ENCODE measurements around the gene CARD14.

CARD14 gene

GRCh38 chr17:80220054-80220735 is 50.4 kb downstream of the CARD14 start, which contains the start of the genes SGSH and SLC26A11:
TSS of gene SGSH (minus strand) at chr17:80220333. CDS start at chr17:80220313, 20 bp downstream.
TSS of gene SLC26A11 (plus strand) at chr17:80220427. CDS start at chr17:80221561, 1,134 bp downstream.
- CTCF ChIA-PET, result no interaction called here

GRCh38 chr17:80220736-80221215 is 50.9 kb downstream of the CARD14 start:
- H3K4me3 ChIP-seq (ENCODE audit: low read depth, low read length), result peak overlapping the region; percentile 78
- TF ChIP-seq CTCF (IDR thresholded peaks at IDR 0.05; ENCODE audit: insufficient read depth, low read length, missing control alignments), result no peak
- DNase-seq (ENCODE audit: low read depth, low spot score), result no peak
- ChIA-PET POLR2A (no interaction called here), CTCF (no interaction called here)

More at GRCh38 chr17:80220054-80220735, 50.4 kb downstream of the CARD14 start, which contains the start of the genes SGSH and SLC26A11:
- DNase-seq (ENCODE audit: low read depth, low spot score), result no peak
- H3K4me3 ChIP-seq (ENCODE audit: low read depth, low read length), result peak within 1 kb of the TSS; percentile 78
- no peak for TF ChIP-seq CTCF (IDR thresholded peaks at IDR 0.05; ENCODE audit: insufficient read depth, low read length, missing control alignments)
- POLR2A ChIA-PET, result interaction anchor here (2.3 kb wide), 1 partner anchor 75 kb away, joined by 8 read pairs; no protein-coding TSS in a partner anchor

DNA sequence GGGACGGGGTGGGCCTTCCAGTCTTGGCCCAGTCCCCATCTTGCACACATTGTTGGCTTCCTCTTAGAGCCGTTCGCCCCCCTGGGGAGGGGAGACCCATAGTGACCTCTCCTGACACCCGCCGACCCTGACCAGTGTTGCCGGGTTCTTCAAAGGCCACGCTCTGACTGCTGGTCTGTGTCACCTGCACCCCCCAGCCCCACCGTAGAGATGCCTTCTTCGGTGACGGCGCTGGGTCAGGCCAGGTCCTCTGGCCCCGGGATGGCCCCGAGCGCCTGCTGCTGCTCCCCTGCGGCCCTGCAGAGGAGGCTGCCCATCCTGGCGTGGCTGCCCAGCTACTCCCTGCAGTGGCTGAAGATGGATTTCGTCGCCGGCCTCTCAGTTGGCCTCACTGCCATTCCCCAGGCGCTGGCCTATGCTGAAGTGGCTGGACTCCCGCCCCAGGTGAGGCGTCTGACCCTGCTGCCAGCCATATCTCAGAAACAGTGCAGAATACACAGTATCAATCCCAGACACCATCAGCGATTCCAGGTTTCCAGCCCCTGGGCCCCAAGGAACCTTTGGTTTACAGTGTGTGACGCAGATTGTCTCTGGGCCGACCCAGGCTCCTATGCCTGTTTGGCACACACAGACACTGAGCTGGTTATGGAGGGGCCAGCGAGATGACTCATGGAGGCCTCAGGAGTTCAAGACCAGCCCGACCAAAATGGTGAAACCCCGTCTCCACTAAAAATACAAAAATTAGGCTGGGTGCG is 51.7 kb downstream of the CARD14 start:
- H3K4me3 ChIP-seq (ENCODE audit: low read depth, low read length), result peak overlapping the region; percentile 78
- TF ChIP-seq CTCF (IDR thresholded peaks at IDR 0.05; ENCODE audit: insufficient read depth, low read length, missing control alignments), result no peak
- CTCF ChIA-PET, result interaction anchor here (0.9 kb wide), 1 partner anchor 25 kb away, joined by 3 read pairs; no protein-coding TSS in a partner anchor
- no peak for DNase-seq (ENCODE audit: low read depth, low spot score)
- POLR2A ChIA-PET, result no interaction called here

DNA sequence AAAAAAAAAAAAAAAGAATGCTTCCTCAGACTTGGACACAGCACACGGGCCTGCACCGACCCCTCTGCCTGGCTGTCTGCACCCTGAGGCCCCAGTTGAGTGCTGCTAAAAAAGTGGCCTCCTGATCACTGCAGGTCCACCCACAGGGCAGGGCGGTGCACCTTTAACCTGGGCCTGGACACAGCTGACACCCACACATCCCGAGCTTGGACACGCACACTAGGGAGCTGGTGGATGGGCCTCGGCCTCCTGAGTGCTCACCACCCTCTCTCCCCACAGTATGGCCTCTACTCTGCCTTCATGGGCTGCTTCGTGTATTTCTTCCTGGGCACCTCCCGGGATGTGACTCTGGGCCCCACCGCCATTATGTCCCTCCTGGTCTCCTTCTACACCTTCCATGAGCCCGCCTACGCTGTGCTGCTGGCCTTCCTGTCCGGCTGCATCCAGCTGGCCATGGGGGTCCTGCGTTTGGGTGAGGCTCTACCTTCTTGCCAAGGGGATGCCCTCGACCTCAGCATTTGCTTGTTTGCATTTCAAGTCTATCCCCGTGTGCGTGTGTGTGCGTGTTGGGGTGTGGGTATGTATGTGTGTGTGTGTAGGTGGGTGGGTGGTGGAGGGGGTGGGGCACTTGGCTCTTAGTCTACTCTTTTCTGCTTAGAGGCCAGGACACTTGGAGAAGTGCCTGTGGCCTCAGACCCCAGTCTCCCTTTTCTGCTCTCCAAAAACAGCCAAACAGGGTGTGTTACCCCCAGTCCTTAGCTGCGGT is 52.7 kb downstream of the CARD14 start:
- H3K4me3 ChIP-seq (ENCODE audit: low read depth, low read length), result no peak overlapping the region
- ChIA-PET POLR2A (interaction anchor here (0.6 kb wide), 1 partner anchor 228 kb away, joined by 4 read pairs; no protein-coding TSS in a partner anchor), CTCF (interaction anchor here (0.9 kb wide), 1 partner anchor 26 kb away, joined by 3 read pairs; no protein-coding TSS in a partner anchor)
- TF ChIP-seq CTCF (IDR thresholded peaks at IDR 0.05; ENCODE audit: insufficient read depth, low read length, missing control alignments), result no peak
- DNase-seq (ENCODE audit: low read depth, low spot score), result no peak

DNA sequence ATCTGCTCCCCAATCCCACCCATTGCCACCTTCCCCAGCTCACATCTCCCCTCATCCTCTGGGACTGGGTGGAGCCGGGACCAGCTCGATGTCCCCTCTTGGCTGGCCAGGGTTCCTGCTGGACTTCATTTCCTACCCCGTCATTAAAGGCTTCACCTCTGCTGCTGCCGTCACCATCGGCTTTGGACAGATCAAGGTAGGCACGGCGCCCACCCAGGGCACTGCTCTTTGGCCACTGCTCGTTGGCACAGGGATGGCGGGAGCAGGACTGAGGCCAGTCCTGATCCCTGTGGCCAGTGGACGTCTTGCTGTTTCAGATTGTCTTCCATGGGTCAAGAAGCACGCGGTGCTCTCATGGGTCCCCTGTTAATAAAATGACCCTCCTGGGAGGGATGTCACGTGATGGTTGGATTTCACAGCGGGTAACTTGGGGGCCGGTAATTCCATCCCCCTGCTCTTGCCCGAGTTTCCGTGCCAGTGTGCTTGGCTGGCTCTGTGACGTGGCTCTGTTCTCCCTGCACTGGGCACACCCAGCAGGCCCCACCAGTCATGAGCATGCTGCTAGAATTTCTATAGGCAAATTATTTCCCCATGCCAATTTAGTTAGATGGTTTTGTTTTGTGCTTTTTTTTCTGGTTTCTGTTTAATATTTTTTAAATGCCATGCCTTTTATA is 53.4 kb downstream of the CARD14 start:
- POLR2A ChIA-PET, result interaction anchor here (0.6 kb wide), 1 partner anchor 228 kb away, joined by 4 read pairs; no protein-coding TSS in a partner anchor
- CTCF ChIA-PET, result no interaction called here
- TF ChIP-seq CTCF (IDR thresholded peaks at IDR 0.05; ENCODE audit: insufficient read depth, low read length, missing control alignments), result no peak

More for the DNA sequence above, 53.4 kb downstream of the CARD14 start:
- no peak for DNase-seq (ENCODE audit: low read depth, low spot score)
- no peak overlapping the region for H3K4me3 ChIP-seq (ENCODE audit: low read depth, low read length)
